Breast epithelium (tissue), 3 donors: Measurements from ENCODE around the gene FOXD4L1.
"Not testable (repeated sequence)": the region's sequence is repeated elsewhere in the genome, so short reads cannot be mapped to it uniquely, and the experiment has no call there.

ENCODE experiments used
- CTCF ChIP-seq, 3 donors: fragments of 450-650 bp; IDR thresholded peaks; one replicate each; pipeline ENCODE4 v1.5.1; 2016 to 2017; ENCODE audit warnings: antibody characterized with exemption in 3 of 3, mild to moderate bottlenecking in 3 of 3, moderate library complexity in 3 of 3
- POLR2AphosphoS5 ChIP-seq, 3 donors: sonication (generic); formaldehyde crosslinking; IDR thresholded peaks; one replicate each; pipeline ENCODE4 v1.6.1; 2017; ENCODE audit warnings: antibody characterized with exemption in 3 of 3

GRCh38 chr2:113510913-113511312 is 12.4 kb downstream of the FOXD4L1 start:
- not testable (repeated sequence) for TF ChIP-seq CTCF, POLR2AphosphoS5 (IDR thresholded peaks at IDR 0.05)
